Vagina (tissue), 2 donors: ENCODE measurements around the gene TANGO2. TPM values are rescaled to one million over a fixed set of nuclear protein-coding genes. Genes with fewer than 3 reads are reported as not detected.

Experiments used
- DNase-seq, 2 donors: peaks; one replicate each; pipeline ENCODE4 v3.0.0-alpha.2; 2017; ENCODE audit errors: extremely low spot score in 2 of 2
- H3K27ac ChIP-seq: fragments of 200-600 bp; sonication (generic); one replicate; pipeline ENCODE4 v1.5.1; 2019
- H3K27me3 ChIP-seq: fragments of 200-600 bp; sonication (generic); one replicate; pipeline ENCODE4 v1.5.1; 2019
- H3K36me3 ChIP-seq, 2 donors: fragments of 200-600 bp; sonication (generic); one replicate each; pipeline ENCODE4 v1.5.1; 2017 to 2019
- H3K4me1 ChIP-seq: fragments of 200-600 bp; sonication (generic); one replicate; pipeline ENCODE4 v1.5.1; 2019
- H3K4me3 ChIP-seq, 2 donors: fragments of 200-600 bp; sonication (generic); 1 replicate in 1 of 2; 2 replicates in 1 of 2; pipeline ENCODE4 v1.5.1; 2016 to 2019
- H3K9me3 ChIP-seq: fragments of 200-600 bp; sonication (generic); one replicate; pipeline ENCODE4 v1.5.1; 2019
- CTCF ChIP-seq, 3 experiments: fragments of 450-650 bp in 2 of 3; fragments of 200-600 bp in 1 of 3; sonication (generic) in 1 of 3; IDR thresholded peaks; one replicate each; pipeline ENCODE4 v1.5.1; 2017 to 2019; ENCODE audit warnings: antibody characterized with exemption in 3 of 3, mild to moderate bottlenecking in 2 of 3, moderate library complexity in 2 of 3
- POLR2A ChIP-seq, 2 donors: fragments of 450-650 bp; IDR thresholded peaks; one replicate each; pipeline ENCODE4 v1.6.1; 2017; ENCODE audit warnings: antibody characterized with exemption in 2 of 2, mild to moderate bottlenecking in 2 of 2, moderate library complexity in 2 of 2
- POLR2AphosphoS5 ChIP-seq, 2 donors: sonication (generic); formaldehyde crosslinking; IDR thresholded peaks; one replicate each; pipeline ENCODE4 v1.9.0; 2017; ENCODE audit warnings: antibody characterized with exemption in 2 of 2, mild to moderate bottlenecking in 2 of 2, low read depth in 1 of 2; ENCODE audit not compliant: insufficient read depth in 1 of 2
- intact Hi-C: fragments of 100-400 bp; cut with DNase I; formaldehyde crosslinking; loops from one replicate; pipeline ENCODE4 v1.15.1; 2023
- total RNA-seq: library from RNA; depleted of rRNA; stranded (reverse); fragments of >200 nt; gene quantifications from one replicate; pipeline ENCODE4 v1.2.3, GENCODE V29; 2016

TANGO2 gene
- total RNA-seq, 1 donor from 2014 or later = 21.4 TPM

GRCh38 chr22:20024650-20025397 is 3.9 kb downstream of the TANGO2 start:
- no peaks in the 10 kb centered on the region for H3K36me3 ChIP-seq
- no peak overlapping the region for H3K4me3 ChIP-seq
- TF ChIP-seq POLR2AphosphoS5 (IDR thresholded peaks at IDR 0.05; ENCODE audit: insufficient read depth in 1 of 2, low read depth in 1 of 2) (no peak), POLR2A (IDR thresholded peaks at IDR 0.05) (no peak), CTCF (IDR thresholded peaks at IDR 0.05) (no peak)
- intact Hi-C loops = loop anchor here (5.0 kb wide), 1 partner anchor 52 kb away; no protein-coding TSS in a partner anchor
- no peaks in the 10 kb centered on the region for H3K9me3 ChIP-seq
- no peak for DNase-seq
- no peaks in the 10 kb centered on the region for H3K27me3 ChIP-seq
- H3K27ac ChIP-seq = no peak overlapping the region
- peaks cover 25% of the 10 kb centered on the region for H3K4me1 ChIP-seq

GRCh38 chr22:20025401-20026203 is 4.7 kb downstream of the TANGO2 start:
- H3K4me3 ChIP-seq = no peak overlapping the region
- H3K9me3 ChIP-seq = no peaks in the 10 kb centered on the region
- no peaks in the 10 kb centered on the region for H3K36me3 ChIP-seq
- H3K27me3 ChIP-seq = no peaks in the 10 kb centered on the region
- TF ChIP-seq CTCF (IDR thresholded peaks at IDR 0.05) (no peak), POLR2A (IDR thresholded peaks at IDR 0.05) (no peak), POLR2AphosphoS5 (IDR thresholded peaks at IDR 0.05; ENCODE audit: insufficient read depth in 1 of 2, low read depth in 1 of 2) (no peak)
- intact Hi-C loops = no loop called here
- H3K27ac ChIP-seq = no peak overlapping the region
- DNase-seq = no peak
- peaks cover 18% of the 10 kb centered on the region for H3K4me1 ChIP-seq

GRCh38 chr22:20026204-20026908 is 5.4 kb downstream of the TANGO2 start:
- Histone ChIP-seq H3K27me3 (no peaks in the 10 kb centered on the region), H3K4me3 (no peak overlapping the region), H3K36me3 (no peaks in the 10 kb centered on the region), H3K4me1 (peaks cover 15% of the 10 kb centered on the region), H3K27ac (no peak overlapping the region), H3K9me3 (no peaks in the 10 kb centered on the region)
- intact Hi-C loops = no loop called here
- no peak for DNase-seq
- no peak for TF ChIP-seq CTCF (IDR thresholded peaks at IDR 0.05)
- no peak for TF ChIP-seq POLR2AphosphoS5 (IDR thresholded peaks at IDR 0.05; ENCODE audit: insufficient read depth in 1 of 2, low read depth in 1 of 2)
- TF ChIP-seq POLR2A (IDR thresholded peaks at IDR 0.05) = no peak

- DNase-seq = no peak
- Histone ChIP-seq H3K4me1 (peaks cover 8% of the 10 kb centered on the region), H3K4me3 (no peak overlapping the region), H3K27me3 (no peaks in the 10 kb centered on the region), H3K36me3 (no peaks in the 10 kb centered on the region), H3K9me3 (no peaks in the 10 kb centered on the region), H3K27ac (no peak overlapping the region)
- intact Hi-C loops = no loop called here
- TF ChIP-seq POLR2A (IDR thresholded peaks at IDR 0.05) (no peak), POLR2AphosphoS5 (IDR thresholded peaks at IDR 0.05; ENCODE audit: insufficient read depth in 1 of 2, low read depth in 1 of 2) (no peak), CTCF (IDR thresholded peaks at IDR 0.05) (no peak)
Measured at GRCh38 chr22:20026996-20027601, 6.2 kb downstream of the TANGO2 start.
